NCI-H510A treated with DMSO at 0.1 percent for 48 hours (cell line): ENCODE results near the gene GABRR1.
"Not testable (repeated sequence)": the region's sequence is repeated elsewhere in the genome, so short reads cannot be mapped to it uniquely, and the experiment has no call there.

ENCODE experiments used
- DNase-seq: peaks from one replicate; lab custom pipeline; 2025; lab: John Stamatoyannopoulos, UW

GABRR1 gene

GRCh38 chr6:89154131-89154530 is 63.0 kb downstream of the GABRR1 start:
- DNase-seq = no peak

- DNase-seq = no peak
Observed at GRCh38 chr6:89148016-89148750, 69.0 kb downstream of the GABRR1 start.

GRCh38 chr6:89146718-89147700 is 70.1 kb downstream of the GABRR1 start:
- DNase-seq = peak; percentile 19

GRCh38 chr6:89145956-89146717 is 71.0 kb downstream of the GABRR1 start, which contains the start of gene PM20D2:
Gene PM20D2 (plus strand): TSS chr6:89146055. CDS start chr6:89146145, 90 bp downstream.
- DNase-seq = peak; percentile 52

- peak; percentile 52 for DNase-seq
Observed at GRCh38 chr6:89145091-89145955, 71.8 kb downstream of the GABRR1 start.

- DNase-seq = no peak
Observed at GRCh38 chr6:89144354-89144906, 72.7 kb downstream of the GABRR1 start.

GRCh38 chr6:89140347-89141156 is 76.6 kb downstream of the GABRR1 start:
- no peak for DNase-seq

- no peak for DNase-seq
Observed at GRCh38 chr6:89139509-89140346, 77.4 kb downstream of the GABRR1 start.

GRCh38 chr6:89138173-89138572 is 79.0 kb downstream of the GABRR1 start:
- no peak for DNase-seq

GRCh38 chr6:89134723-89135122 is 82.4 kb downstream of the GABRR1 start:
- no peak for DNase-seq

GRCh38 chr6:89133981-89134380 is 83.2 kb downstream of the GABRR1 start:
- no peak for DNase-seq

- DNase-seq = peak; percentile 13
Observed at GRCh38 chr6:89132057-89132456, 85.1 kb downstream of the GABRR1 start.

GRCh38 chr6:89131599-89131998 is 85.6 kb downstream of the GABRR1 start:
- DNase-seq = no peak

- not testable (repeated sequence) for DNase-seq
Observed at GRCh38 chr6:89128256-89128671, 88.9 kb downstream of the GABRR1 start.
